Stimulated activated naive CD4-positive, alpha-beta T cell (primary cell): ENCODE measurements around the gene CDHR4.
"Not testable (repeated sequence)": the region's sequence is repeated elsewhere in the genome, so short reads cannot be mapped to it uniquely, and the experiment has no call there.

Source experiments
- DNase-seq, 6 experiments: peaks; one replicate each; lab custom pipeline; 2025; lab: John Stamatoyannopoulos, UW

Gene CDHR4, protein sequence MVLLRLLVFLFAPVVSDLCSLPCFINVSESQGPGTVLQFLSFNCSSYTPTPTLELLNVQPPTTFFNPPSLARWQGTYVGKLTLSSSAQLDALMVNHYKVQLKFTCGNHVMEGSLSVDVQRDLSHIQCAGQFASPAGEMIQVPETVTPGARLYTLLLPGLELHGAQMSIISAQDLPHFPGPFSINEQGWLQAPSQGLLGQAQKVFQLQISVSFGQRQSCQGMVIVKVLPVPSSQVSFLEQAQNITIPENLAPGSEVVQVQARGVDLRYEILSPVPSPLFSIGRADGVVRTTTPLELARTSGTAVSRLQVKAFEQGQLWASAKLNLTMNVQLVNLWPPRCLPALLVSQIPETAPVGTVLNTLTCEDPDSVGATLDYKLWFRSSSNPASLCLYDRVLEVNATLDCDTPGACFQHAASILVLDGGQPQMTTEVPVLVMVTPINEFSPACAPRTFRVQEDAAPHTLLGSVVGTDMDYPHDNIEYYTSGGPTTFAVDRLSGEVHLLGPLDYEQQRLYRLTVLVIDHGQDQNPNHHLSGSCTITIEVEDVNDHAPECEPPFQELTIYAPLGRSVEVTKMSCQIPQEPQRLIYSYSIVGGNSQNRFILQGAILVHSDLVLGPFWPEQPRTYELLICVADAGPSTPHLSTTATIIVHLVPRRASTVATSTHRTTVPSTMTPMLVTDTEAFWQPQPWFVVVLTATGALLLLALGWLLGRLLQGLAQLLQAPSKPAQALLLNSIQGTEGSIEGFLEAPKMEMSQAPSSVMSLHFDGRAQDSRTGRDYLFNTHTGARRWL

DNA sequence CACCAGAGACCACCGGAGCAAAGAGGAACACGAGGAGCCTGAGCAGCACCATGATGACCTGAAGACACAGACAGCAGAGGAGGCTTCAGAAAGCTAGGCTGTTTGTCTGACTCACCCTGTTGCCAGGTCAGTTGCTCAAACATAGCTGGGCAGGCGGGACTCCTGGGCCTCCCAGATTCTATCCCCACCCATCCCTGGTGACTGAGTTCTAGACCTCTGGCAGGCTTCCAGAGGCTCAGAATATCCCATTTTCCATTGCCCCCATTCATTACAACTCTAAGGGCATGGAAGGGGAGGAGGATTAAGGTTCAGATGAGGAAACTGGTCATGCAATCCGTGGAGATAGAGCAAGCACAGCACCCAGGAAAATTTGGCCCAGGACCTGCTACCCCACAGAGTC is at the start of gene CDHR4:
CDHR4 (minus strand) TSS at position 113 of the 400 bp plus-strand sequence; CDS start at position 52, 61 bp downstream.
- DNase-seq, result no peak

DNA sequence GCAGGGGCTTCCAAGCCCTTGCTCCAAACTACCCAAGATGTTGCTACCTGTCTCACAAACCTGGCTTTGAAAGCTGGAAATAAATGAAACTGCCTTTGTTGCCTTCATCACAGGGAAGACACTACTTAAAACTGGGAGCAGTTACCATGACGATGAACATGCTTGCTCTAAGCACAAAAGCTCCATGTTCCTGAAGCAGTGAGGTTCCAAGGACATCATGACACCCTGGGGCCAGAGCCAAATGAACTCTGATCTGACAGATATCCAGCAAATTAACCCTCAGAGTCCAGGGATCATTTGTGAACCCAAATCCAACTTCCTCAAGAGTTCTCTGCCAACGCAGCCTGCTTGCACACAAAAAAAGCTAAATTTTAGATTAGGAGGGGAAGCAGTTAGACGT is 46.0 kb upstream of the CDHR4 start:
- no peak for DNase-seq

DNA sequence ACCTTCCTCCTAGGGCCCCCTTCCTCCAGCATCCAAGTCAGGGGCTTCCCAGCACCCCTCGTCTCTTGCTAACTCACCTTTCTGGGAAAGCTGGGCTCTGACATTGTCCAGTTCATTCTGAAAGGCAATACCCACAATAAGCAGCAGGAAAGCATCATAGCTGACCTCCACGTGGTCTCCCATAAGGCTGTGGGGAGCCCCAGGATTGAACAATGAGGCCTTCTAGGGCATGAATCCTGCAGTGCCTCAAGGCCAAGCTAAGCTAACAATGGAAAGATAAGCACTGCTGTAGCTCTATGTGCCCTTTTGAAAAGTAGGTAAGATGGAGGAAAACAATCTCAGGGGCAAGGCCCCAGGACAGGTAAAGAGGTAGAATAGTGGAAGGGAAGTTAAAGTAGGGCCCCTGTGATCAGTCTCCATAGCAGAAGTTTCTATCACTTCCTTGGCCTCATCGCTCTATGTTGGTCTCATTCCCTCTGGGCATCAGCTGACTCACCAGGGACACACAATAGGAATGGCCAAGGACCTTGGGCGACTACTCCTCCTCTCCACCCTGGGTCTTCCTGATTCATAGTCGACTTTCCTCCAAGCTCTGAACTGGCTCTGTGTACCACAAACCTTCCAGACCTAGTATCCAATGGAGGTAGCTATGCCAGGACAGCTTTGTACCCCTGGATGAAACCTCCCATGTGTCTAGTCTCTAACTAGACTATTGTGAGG is 45.0 kb upstream of the CDHR4 start:
- no peak for DNase-seq

DNA sequence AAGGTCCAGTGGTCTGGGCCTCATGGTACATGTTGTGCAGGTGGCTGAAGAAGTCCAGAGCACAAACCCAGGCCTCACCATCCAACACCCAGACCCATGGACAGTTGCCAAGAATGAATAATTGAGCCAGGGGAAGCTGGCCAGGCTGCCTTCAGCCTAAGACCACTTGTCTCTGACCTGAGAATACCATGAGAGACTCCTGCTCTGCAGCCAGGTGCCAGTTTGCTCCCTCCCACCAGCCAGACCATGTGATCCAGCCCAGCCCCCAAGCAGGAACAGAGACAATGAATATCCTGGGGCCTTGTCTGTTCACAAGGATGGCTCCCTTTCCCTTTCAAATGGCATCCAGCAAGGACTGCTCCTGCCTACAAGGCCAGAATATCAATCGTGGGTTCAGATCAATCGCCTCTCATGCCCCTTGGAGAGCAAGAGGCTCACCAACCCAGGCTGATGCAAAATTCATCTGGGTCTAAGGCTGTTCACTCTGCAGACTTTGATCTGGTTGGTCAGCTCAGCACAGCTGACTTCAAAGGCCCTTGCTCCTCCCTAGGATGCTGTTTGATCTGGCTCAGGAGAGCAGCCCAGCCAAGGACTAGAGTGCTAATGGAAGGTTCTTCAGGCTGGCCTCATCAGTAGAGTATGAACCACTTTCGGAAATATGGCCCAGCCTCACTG is 43.3 kb upstream of the CDHR4 start:
- no peak for DNase-seq

DNA sequence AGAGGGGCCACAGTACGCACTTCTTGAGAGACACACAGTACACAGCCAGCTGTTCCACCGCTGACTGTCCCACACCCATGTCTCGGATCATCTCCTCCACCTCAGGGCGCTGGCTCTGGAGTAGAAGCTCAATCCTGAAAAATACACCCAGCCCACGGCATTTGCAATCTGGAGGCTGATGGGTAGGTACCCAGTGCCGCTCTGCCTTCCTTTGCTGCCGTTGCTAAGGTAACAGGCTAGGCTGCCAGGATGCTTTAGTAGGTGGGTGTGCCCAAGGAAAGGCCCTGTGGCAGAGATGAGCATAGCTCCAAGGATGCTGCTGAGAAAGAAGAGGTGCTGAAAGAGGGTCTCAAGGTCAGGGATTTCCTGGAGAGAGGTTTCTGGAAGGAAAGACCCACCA is 42.1 kb upstream of the CDHR4 start:
- DNase-seq, result no peak

DNA sequence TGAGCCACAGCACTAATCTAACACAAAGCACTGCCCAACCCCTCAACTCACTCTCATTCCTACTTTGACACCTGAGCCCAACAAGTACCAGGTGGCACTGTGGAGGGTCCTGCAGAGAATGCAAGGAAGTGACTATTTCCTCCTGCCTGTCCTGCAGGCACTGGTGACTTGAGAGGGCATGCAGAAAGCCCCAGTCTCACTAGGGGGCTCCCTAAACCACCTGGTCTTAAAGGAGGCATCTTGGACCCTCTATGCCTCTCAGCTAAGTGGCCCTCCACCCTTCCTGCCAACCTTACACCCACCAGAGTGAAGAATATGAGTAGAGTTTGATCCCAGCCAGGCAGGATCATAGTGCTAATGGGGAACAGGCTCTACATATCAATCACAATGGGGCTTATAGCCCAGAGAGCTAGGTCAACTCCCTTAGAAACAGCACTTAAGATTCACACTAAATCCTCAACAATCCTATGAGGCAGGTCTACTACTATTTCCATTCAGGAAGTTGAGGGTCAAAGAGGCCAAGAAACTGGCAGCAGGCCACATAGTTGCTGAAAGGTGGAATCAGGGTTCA is 41.5 kb upstream of the CDHR4 start:
- no peak for DNase-seq

DNA sequence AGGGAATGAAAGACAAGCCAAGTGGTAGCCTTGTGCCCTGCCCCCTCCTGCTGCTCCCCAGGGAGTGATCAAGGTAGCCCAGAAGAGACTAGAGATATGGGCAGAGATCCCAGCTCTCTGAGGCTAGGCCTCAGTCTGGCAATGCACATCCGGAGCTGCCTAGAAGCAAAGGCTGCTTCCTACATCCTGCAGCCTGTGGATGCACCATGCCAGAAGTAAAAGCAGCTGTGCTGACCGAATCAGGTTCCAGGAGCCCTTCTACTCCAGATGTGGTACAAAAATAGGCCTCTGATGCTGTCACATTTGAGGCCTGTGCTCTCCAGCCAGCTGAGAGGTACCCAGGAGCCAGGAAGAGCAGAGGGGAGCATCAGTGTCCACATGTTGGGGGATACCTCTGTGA is 40.7 kb upstream of the CDHR4 start:
- no peak for DNase-seq

DNA sequence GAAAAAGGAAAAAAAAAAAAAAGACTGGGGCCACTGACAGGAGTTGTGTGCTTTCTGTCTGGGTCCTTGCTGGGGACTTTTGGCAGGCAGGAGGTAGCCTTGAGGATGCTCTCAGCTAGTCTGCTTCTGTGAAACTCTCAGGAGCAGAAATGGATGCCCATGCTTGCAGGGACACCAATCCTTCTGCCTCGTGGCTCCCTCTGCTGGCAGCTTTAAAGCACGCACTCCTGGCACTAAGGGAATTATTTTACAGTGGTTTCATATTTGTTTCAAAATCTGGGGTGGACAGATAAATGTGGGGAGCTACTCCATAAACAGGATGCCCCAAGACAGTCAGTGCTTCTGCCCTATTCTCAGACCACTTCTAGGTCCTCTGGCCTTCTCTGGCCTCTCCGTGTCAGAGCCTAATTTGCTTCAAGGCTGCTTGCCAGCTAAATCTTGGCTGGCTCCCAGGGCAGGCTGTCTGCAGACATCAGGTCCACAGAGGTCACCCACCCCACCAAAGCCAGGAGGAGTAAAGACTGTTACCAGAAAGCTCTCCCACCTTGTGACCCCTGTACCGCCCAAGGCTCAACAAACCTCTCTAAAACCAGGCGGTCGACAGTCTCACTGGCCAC is 39.6 kb upstream of the CDHR4 start:
- peak; percentile 57 to 83 (median 70) for DNase-seq

DNA sequence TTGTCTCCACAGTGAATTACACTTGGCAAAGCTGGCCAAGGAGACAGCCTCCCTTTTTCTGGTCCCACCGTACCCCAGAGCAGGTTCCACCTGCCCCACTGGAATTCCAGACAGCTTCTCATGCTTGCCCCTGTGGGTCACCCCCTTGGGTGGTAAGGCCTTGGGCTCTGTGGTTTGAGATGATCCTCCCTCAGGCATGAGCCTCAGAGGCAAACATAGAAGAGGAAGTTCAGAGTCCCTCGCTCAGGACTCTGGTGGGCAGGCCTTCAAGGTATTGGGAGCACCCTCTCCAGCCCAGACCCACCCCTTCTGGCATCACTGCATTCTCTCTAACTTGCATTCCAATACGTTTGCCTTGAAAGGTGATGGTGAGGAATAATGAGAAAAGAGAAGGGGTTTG is 31.7 kb upstream of the CDHR4 start:
- DNase-seq, result no peak

DNA sequence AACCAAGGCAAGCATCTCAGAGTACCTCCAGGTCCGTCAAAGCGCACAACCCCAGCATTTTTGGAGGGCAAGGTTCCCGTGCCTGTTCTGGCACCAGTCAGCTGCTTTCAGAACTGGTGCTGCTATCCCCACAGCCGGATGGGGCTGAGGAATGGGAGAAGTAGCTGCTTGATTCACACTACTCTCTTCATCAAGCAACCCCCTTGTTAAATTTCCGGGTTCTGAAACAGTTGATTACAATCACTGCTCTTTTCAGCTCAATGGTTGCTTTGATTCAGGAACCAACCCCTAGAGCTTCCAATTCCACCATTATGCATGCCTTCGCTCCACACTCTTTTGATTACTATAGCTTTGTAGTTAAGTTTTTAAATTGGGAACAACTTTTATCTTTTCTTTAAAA is 26.3 kb upstream of the CDHR4 start:
- no peak for DNase-seq

DNA sequence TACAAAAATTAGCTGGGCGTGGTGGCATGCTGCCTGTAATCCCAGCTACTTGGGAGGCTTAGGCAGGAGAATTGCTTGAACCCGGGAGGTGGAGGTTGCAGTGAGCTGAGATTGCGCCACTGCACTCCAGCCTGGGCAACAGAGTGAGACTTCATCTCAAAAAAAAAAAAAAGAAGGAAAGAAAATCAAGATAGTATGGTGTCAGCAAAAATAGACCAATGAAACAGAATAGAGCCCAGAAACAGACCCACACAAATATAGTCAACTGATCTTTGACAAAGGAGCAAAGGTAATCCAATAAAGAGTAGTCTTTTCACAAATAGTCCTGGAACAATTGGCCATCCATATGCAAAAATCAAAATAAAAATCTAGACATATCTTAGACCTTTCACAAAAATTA is 23.5 kb upstream of the CDHR4 start:
- DNase-seq, result not testable (repeated sequence)

DNA sequence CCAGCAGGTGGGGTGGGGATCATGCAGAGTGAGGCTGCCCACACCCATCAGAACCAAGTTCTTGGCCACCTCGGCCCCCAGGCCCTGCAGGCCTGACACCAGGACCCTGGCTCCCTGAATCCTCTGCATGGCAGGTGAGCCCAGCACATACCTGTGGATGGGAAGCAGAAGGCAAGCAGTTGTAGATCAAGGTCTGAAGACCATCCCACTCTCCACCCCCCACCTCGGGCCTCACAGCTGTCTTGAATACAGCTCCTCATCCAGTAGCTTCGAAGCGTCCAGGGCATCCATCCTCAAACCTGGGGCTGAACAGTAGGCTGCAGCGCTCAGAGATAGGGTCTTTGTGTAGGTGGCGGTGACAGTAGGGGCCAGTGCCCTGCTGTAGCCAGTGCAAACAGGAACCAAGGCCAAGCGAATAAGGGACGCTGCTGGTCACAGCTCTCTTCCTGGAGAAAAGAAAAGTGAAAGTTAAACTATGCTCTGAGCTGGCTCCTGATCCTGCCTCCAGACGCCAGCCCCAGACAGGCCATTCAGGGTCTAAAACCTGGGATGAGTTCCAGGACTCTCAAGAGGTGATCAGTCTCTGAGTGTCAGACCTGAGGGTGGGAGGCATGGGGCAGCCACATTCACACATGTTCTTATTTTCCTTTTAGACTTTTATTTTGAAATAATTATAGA is 14.0 kb upstream of the CDHR4 start, which contains the start of gene UBA7:
UBA7 (minus strand) TSS at position 457 of the 678 bp plus-strand sequence; CDS start at position 291, 166 bp downstream.
- peak in 5 of 6 experiments; percentile 11 to 57 (median 42) for DNase-seq

DNA sequence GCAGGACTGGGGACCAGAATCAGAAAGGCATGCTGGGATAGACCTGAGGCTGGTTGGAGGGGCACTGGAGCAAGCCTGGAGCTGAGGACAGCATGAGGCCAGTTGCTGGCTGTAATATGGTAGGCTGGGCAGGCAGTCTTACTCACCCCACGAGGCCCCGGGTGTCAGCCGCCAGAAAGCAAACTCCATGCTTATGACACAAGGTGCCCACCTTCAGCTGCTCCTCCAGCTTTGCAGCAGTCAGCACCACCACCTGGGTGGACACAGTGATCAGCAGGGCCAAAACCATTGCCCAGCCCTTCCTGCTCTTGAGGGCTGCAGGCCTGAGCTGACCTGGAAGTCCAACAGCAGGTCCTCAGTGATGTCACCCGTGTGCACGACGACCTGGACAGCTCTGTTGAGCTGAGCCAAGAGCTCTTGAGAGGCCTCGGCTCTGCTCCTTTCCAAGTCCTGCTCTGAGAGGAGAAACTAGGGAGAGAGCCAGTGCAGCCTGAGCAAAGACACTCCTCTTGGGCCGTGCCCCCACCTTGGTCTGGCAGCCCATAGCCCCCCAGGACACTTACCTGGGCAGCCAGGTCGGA is 13.3 kb upstream of the CDHR4 start:
- DNase-seq, result no peak

DNA sequence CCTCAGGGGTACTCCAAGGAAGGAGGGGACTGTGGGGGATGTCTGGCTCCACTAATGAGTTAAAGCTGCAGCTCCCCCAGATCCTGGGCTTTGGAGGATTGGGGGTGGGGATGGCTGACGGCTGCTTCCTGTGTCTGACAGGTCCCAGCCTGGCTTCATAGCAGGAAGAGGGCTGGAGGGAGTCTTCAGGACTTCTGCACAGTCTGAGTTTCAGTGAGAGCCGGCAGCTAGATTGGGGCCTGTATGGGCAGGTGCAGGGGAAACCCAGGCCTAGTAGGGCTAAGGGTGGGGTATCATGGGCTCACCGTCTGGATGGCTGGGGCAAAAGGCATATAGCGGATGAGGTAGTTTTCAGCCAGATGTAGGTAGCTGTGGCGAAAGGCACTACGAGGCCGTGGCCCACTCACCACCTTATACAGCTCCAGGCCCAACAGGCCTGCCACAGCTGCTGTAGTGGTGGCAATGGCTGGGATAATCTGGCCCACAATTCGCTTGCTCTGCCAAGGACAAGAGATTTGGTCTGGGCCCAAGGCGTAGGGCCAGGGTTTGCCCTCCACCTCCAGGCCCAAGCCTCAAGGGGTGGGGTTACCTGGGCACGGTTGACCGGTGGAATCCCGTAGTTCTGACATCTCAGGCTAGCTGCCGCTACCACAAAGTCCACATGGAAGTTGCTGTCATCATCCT is 7.9 kb upstream of the CDHR4 start:
- no peak for DNase-seq

DNA sequence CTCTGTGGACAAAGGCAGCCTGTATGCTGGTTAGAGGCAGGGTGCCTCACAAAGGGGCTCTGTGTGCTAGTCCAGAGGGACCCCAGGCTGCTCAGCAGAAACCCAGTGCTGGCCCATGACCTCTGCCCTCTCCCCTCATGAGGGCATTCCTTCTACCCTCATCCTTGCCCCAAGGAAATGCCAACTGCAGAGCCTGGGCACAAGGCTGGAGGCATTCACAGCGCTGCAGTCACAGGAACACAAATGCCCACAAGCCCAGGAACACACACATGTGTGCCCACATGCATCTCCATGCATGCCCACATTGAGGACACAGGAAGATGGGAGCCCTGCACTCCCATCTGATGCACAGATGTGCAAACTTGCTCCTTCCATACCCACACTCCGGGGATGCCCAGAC is 7.2 kb upstream of the CDHR4 start:
- no peak for DNase-seq

DNA sequence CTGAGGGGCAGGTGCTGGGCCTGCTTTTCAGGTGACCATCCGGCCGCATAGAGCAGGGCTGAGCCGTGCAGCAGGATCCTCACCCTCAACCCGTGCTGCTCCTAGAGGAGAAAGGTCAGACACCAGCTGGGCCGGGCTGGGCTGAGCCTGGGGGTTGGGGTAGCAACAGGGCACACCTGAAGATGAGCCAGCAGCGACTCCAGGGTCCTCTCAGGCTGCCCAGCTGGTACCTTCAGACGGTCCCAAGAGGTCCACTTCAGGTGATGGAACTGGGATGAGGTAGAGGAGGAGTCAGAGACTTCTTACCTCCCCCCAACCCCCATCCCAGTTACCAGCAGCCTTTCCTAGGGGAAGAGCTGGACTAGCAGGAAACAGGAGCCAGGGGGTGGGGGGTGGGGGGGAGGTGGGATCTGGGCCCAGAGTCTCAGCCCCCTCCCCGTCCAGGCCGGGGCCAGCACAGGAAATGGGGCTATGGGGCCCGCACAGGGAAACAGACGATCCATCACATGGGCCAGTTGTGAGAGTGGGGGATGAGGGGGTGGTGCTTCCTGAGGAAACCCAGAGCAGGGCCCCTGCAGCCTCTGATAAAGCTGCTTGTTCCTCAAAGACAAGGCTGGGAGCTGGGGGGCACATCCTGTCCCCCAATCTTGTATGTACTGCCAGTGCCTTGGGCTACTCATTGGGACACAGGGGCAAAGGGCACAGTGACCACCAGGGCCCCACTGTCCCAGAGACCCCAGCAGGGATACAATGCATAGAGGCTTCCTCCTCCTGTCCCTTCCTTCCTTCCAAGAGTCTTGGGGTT is 6.4 kb upstream of the CDHR4 start:
- DNase-seq, result peak in 2 of 6 experiments; percentile 22 to 37

DNA sequence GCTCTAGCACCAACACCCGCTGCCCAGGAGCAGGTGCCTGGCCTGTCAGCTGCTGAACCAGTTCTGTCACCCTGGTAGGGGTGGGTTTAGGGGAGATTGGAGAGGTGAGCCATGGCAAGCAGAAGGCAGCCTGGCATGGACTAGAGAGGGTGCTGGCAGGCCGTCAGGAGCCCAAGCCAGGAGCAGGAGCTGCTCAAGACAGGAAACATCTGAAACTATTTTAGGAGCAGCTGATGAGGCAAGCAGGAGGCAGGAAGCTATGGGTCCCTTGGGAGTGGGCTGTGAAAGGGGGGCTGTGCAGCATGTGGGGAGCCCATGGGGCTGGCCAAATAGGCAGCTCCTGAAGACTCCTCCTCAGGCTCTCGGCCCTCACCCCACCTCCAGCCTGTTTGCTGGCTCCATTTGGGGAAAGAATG is 5.7 kb upstream of the CDHR4 start:
- peak in 1 of 6 experiments; percentile 7 for DNase-seq
